Tibial artery (tissue), 4 donors: ENCODE data around the gene BRIP1.

Experiments
- DNase-seq, 2 donors: peaks; one replicate each; pipeline ENCODE4 v3.0.0-alpha.2; 2019
- H3K27ac ChIP-seq, 2 donors: fragments of 200-600 bp; sonication (generic) in 1 of 2; 1 replicate in 1 of 2; 2 replicates in 1 of 2; pipeline ENCODE4 v1.5.1; 2018 to 2019; ENCODE audit warnings: mild to moderate bottlenecking in 1 of 2
- H3K27me3 ChIP-seq, 2 donors: fragments of 200-600 bp; sonication (generic) in 1 of 2; one replicate each; pipeline versions ENCODE4 v1.5.1 to v1.6.0; 2016 to 2019
- H3K36me3 ChIP-seq, 3 donors: fragments of 200-600 bp; sonication (generic) in 2 of 3; one replicate each; pipeline ENCODE4 v1.5.1; 2016 to 2019; ENCODE audit warnings: mild to moderate bottlenecking in 2 of 3
- H3K4me1 ChIP-seq, 4 donors: fragments of 200-600 bp; sonication (generic) in 2 of 4; 1 replicate in 3 of 4; 2 replicates in 1 of 4; pipeline ENCODE4 v1.5.1; 2016 to 2019
- H3K4me3 ChIP-seq, 2 donors: fragments of 200-600 bp; sonication (generic) in 1 of 2; 1 replicate in 1 of 2; 2 replicates in 1 of 2; pipeline ENCODE4 v1.5.1; 2018 to 2019; ENCODE audit warnings: mild to moderate bottlenecking in 2 of 2
- H3K9me3 ChIP-seq, 3 donors: fragments of 200-600 bp; sonication (generic) in 1 of 3; one replicate each; pipeline ENCODE4 v1.5.1; 2016 to 2019
- intact Hi-C: fragments of 100-400 bp; cut with DNase I; formaldehyde crosslinking; loops from one replicate; pipeline ENCODE4 v1.15.0; 2023; ENCODE audit warnings: low total_unique reads
- TF ChIP-seq, protein P1 (sequence below), 2 experiments: fragments of 200-600 bp in 1 of 2; fragments of 450-650 bp in 1 of 2; IDR thresholded peaks; one replicate each; pipeline ENCODE4 v1.5.1; 2017 to 2019; ENCODE audit warnings: antibody characterized with exemption in 2 of 2, mild to moderate bottlenecking in 1 of 2, moderate library complexity in 1 of 2

The BRIP1 gene

DNA sequence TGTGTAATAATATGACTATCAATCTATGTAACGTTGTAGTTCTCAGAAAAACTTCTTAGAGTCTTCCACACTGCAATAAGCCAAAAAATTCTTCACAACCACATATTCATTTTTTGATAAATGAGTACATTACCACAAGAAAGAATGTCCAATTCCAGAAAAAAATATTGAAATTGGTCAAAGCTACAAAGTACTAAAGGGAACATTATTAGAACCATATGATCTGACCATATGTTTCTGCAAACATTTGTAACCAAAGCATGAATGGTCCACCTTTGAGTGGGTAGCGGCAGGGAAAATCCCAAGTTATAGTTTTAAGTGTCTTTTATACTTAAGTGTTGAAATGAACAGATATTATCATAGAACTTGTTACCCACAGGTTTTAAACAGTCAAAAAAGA lies 200.6 kb downstream of the BRIP1 start:
- DNase-seq, result no peak
- intact Hi-C loops, result no loop called here
- Histone ChIP-seq H3K4me3 (no peak overlapping the region), H3K4me1 (no peaks in the 10 kb centered on the region), H3K27me3 (no peaks in the 10 kb centered on the region), H3K27ac (no peak overlapping the region), H3K36me3 (no peaks in the 10 kb centered on the region), H3K9me3 (no peaks in the 10 kb centered on the region)
- TF ChIP-seq, protein P1, sequence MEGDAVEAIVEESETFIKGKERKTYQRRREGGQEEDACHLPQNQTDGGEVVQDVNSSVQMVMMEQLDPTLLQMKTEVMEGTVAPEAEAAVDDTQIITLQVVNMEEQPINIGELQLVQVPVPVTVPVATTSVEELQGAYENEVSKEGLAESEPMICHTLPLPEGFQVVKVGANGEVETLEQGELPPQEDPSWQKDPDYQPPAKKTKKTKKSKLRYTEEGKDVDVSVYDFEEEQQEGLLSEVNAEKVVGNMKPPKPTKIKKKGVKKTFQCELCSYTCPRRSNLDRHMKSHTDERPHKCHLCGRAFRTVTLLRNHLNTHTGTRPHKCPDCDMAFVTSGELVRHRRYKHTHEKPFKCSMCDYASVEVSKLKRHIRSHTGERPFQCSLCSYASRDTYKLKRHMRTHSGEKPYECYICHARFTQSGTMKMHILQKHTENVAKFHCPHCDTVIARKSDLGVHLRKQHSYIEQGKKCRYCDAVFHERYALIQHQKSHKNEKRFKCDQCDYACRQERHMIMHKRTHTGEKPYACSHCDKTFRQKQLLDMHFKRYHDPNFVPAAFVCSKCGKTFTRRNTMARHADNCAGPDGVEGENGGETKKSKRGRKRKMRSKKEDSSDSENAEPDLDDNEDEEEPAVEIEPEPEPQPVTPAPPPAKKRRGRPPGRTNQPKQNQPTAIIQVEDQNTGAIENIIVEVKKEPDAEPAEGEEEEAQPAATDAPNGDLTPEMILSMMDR (IDR thresholded peaks at IDR 0.05), result no peak

DNA sequence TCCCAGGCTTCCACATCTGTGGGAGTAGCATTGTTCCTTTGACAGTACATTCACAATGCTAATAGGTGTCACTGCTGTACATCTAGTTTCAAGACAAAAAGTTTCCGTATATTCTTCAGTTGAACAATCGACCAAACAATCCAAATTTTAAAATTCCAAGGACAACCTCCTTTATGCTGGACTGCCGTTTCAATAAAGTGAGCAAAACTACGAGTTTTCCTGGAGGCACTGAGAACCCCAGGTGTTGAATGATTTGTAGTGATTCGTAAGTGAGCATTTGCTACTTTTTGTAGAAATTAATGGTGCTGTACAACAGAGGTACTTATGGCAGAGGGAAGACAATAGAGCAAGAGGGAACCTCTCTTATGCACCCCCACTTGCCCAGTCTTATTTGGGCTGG lies 201.1 kb downstream of the BRIP1 start:
- Histone ChIP-seq H3K4me3 (no peak overlapping the region), H3K4me1 (no peaks in the 10 kb centered on the region), H3K27ac (no peak overlapping the region), H3K9me3 (no peaks in the 10 kb centered on the region), H3K27me3 (no peaks in the 10 kb centered on the region), H3K36me3 (no peaks in the 10 kb centered on the region)
- DNase-seq, result no peak
- TF ChIP-seq, protein P1 (IDR thresholded peaks at IDR 0.05), result no peak
- intact Hi-C loops, result no loop called here

- Histone ChIP-seq H3K27me3 (no peaks in the 10 kb centered on the region), H3K9me3 (no peaks in the 10 kb centered on the region), H3K4me3 (no peak overlapping the region), H3K27ac (no peak overlapping the region), H3K36me3 (no peaks in the 10 kb centered on the region), H3K4me1 (no peaks in the 10 kb centered on the region)
- intact Hi-C loops, result no loop called here
- no peak for DNase-seq
- TF ChIP-seq, protein P1 (IDR thresholded peaks at IDR 0.05), result no peak
Observed at GRCh38 chr17:61660746-61661485, 202.4 kb downstream of the BRIP1 start.

GRCh38 chr17:61659437-61659836 lies 203.9 kb downstream of the BRIP1 start:
- intact Hi-C loops, result no loop called here
- H3K27me3 ChIP-seq, result no peaks in the 10 kb centered on the region
- no peaks in the 10 kb centered on the region for H3K9me3 ChIP-seq
- no peak overlapping the region for H3K4me3 ChIP-seq
- no peak for DNase-seq
- TF ChIP-seq, protein P1 (IDR thresholded peaks at IDR 0.05), result no peak
- no peaks in the 10 kb centered on the region for H3K4me1 ChIP-seq
- no peak overlapping the region for H3K27ac ChIP-seq
- no peaks in the 10 kb centered on the region for H3K36me3 ChIP-seq

- Histone ChIP-seq H3K27me3 (no peaks in the 10 kb centered on the region), H3K9me3 (peaks cover 0 to 9% (median 7%) of the 10 kb centered on the region in 3 donors), H3K4me3 (no peak overlapping the region), H3K4me1 (no peaks in the 10 kb centered on the region), H3K36me3 (no peaks in the 10 kb centered on the region), H3K27ac (no peak overlapping the region)
- intact Hi-C loops, result no loop called here
- DNase-seq, result no peak
- TF ChIP-seq, protein P1 (IDR thresholded peaks at IDR 0.05), result no peak
Observed at GRCh38 chr17:61658183-61658582, 205.1 kb downstream of the BRIP1 start.
